GM21447 (cell line): ENCODE data around the gene ARFGAP1.

ENCODE experiments used
- ATAC-seq: cut with Tn5 transposase; IDR thresholded peaks from one replicate; pipeline ENCODE4 v1.9.1; 2021; ENCODE audit not compliant: unreplicated experiment

Gene ARFGAP1

GRCh38 chr20:63306673-63307537 is 34.3 kb downstream of the ARFGAP1 start:
- ATAC-seq, result no peak

GRCh38 chr20:63307538-63308217 is 35.1 kb downstream of the ARFGAP1 start:
- ATAC-seq, result no peak

- ATAC-seq, result no peak
Observed at GRCh38 chr20:63308218-63308911, 35.8 kb downstream of the ARFGAP1 start.

GRCh38 chr20:63309261-63310071 is 36.9 kb downstream of the ARFGAP1 start:
- no peak for ATAC-seq

GRCh38 chr20:63310265-63310991 is 37.8 kb downstream of the ARFGAP1 start:
- no peak for ATAC-seq

- no peak for ATAC-seq
Observed at GRCh38 chr20:63311186-63311832, 38.7 kb downstream of the ARFGAP1 start.

- ATAC-seq, result no peak
Observed at GRCh38 chr20:63311833-63312243, 39.2 kb downstream of the ARFGAP1 start.

- ATAC-seq, result no peak
Observed at GRCh38 chr20:63312273-63312672, 39.7 kb downstream of the ARFGAP1 start.

- no peak for ATAC-seq
Observed at GRCh38 chr20:63312690-63313348, 40.2 kb downstream of the ARFGAP1 start.

GRCh38 chr20:63313349-63314014 is 40.9 kb downstream of the ARFGAP1 start:
- no peak for ATAC-seq

GRCh38 chr20:63314015-63314471 is 41.4 kb downstream of the ARFGAP1 start:
- no peak for ATAC-seq

- no peak for ATAC-seq
Observed at GRCh38 chr20:63314566-63315239, 42.1 kb downstream of the ARFGAP1 start.

GRCh38 chr20:63315240-63315689 is 42.7 kb downstream of the ARFGAP1 start:
- no peak for ATAC-seq

- no peak for ATAC-seq
Observed at GRCh38 chr20:63315731-63316491, 43.3 kb downstream of the ARFGAP1 start.

GRCh38 chr20:63316502-63316921 is 43.9 kb downstream of the ARFGAP1 start:
- no peak for ATAC-seq

- ATAC-seq, result no peak
Observed at GRCh38 chr20:63317061-63317460, 44.4 kb downstream of the ARFGAP1 start.
